GM18508 (cell line): ENCODE results near the gene SLC25A33.
A peak's percentile ranks its signal among the peaks of the same experiment; 100 is the strongest.
"Not testable (repeated sequence)": the region's sequence is repeated elsewhere in the genome, so short reads cannot be mapped to it uniquely, and the experiment has no call there.

Source experiments
- ATAC-seq: cut with Tn5 transposase; IDR thresholded peaks from one replicate; pipeline ENCODE4 v1.9.1; 2021; ENCODE audit warnings: moderate number of reproducible peaks; ENCODE audit not compliant: insufficient read depth, unreplicated experiment

The SLC25A33 gene, protein sequence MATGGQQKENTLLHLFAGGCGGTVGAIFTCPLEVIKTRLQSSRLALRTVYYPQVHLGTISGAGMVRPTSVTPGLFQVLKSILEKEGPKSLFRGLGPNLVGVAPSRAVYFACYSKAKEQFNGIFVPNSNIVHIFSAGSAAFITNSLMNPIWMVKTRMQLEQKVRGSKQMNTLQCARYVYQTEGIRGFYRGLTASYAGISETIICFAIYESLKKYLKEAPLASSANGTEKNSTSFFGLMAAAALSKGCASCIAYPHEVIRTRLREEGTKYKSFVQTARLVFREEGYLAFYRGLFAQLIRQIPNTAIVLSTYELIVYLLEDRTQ

DNA sequence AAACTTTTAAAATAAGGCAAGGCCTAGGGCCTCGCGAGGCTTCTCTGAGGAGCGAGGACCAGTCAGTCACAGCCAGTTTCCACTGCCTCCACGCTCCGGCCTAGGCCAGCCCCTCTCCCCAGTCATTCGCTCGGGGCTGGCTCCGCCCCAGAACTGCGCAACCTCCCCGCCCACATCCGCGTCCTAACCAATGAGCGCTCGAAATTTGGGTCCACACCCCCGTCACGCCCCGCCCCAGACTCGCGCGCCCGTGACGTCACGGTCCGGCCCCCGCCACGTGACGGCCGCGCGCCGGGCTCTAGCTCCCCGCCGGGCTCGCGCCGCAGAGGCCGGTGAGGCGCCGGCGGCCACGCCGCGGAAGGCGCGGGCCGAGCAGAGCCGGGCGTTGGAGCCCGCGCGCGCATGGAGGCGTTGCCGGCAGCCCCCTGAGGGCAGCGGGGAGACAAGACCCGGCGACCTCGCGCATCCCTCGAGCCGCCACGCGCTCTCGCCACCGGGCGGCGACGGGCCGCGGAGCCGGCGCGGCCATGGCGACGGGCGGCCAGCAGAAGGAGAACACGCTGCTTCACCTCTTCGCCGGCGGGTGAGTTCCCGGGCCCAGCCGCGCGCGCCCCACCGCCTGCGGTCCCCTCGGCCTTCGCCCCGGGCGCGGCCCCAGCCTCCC is at the start of gene SLC25A33:
SLC25A33 (plus strand) TSS at position 301 of the 664 bp plus-strand sequence; CDS start at position 528, 227 bp downstream.
- ATAC-seq, result peak; percentile 77

DNA sequence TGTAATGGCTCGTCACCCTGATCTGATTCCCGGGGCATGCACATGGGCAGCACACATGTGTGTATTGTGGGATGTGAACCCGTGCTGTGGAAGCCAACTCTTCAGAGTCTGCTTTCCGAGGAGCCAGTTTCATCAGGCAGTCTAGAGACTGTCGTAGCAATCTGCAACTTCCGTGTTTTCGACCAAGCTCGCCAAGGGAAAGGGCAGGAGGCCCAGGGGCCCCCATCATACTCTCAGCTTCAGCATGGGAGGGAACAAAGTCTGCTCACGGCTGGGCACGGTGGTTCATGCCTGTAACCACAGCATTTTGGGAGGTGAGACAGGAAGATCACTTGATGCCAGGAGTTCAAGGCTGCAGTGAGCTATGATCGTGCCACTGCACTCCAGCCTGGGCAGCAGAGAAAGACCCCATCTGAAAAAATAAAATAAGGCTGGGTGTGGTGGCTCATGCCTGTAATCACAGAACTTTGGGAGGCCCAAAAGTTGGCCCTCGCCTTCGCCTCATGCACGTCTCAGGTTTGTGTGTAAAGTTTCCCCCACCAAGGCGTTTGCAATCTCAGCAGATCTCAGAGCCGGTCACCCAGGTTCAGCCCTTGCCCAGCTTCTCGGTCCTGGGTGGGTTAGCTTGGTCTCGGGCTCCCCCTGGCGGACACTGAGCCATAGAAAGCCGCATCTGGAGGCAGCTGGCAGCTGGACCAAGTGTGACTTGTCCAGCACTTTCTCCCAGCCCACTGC is 48.5 kb upstream of the SLC25A33 start:
- ATAC-seq, result no peak

DNA sequence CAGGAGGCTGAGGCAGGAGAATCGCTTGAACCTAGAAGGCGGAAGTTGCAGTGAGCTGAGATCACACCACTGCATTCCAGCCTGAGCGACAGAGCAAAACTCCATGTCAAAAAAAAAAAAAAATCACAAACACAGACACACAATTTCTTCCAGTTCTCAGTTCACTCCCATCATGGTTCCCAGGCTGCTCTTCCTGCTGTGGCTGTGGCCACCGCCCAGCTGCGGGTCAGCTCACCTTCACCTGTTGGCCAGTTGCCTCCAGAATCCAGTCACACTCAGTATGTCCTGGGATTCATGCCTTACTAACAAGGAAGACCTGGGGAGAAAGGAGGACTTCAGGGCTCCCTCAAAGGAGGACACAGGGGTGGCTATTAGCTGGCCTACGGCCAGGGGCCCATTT is 45.9 kb upstream of the SLC25A33 start:
- no peak for ATAC-seq

DNA sequence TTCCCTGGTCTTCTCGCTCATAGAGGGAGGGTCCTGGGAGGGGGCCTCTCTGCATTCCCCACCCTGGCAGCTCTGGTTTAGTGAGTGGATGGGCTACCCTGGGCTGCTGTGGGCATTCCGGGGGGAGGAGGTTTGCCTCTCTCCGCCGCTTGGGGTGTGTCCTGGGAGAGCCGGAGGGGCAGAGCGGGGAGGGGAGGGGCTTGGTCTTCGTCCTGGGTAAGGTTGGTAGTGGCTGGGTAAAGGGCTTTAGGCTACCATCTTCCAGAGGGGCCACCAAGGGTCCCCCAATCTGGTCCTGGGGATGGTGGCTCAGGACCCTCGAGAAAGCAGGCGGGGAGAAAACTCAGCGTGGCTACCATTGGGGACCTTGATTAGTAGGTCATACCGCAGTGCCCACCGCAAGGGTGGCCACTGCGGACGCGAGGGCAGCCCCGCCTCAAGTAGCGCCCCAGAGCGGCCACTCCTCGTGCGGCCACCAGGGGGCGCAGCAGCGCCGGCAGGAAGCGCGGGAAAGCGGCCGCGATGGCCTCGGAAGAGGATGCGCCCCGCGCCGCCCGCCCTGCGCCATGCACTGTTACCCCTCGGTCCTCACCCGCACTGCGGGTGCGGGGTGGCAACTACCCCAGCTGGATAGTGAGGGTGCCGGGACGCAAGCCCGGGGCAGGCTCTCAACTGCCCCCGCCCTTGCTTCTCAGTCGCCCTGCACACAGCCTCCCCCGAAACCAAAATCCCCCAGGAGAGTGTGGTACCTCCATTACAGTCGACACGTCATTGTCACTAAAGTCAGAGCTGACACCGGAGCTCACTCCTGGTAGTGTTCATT is 44.1 kb upstream of the SLC25A33 start:
- no peak for ATAC-seq

DNA sequence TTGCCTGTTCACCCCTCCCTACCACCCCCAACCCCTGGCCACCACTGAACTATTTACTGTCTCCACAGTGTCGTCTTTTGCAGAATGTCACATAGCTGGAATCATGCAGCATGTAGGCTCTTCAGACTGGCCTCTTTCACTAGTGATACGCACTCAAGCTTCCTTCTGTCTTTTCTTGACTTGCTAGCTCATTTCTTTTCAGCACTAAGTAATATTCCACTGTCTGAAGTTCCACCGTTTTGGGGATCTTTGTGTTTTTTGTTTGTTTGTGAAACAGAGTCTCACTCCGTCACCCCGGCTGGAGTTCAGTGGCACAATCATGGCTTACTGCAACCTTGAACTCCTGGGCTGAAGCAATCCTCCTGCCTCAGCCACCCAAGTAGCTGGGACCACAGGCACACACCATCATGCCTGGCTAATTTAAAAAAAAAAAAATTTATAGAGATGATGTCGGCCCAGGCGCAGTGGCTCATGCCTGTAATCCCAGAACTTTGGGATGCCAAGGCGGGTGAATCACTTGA is 43.4 kb upstream of the SLC25A33 start:
- ATAC-seq, result no peak

DNA sequence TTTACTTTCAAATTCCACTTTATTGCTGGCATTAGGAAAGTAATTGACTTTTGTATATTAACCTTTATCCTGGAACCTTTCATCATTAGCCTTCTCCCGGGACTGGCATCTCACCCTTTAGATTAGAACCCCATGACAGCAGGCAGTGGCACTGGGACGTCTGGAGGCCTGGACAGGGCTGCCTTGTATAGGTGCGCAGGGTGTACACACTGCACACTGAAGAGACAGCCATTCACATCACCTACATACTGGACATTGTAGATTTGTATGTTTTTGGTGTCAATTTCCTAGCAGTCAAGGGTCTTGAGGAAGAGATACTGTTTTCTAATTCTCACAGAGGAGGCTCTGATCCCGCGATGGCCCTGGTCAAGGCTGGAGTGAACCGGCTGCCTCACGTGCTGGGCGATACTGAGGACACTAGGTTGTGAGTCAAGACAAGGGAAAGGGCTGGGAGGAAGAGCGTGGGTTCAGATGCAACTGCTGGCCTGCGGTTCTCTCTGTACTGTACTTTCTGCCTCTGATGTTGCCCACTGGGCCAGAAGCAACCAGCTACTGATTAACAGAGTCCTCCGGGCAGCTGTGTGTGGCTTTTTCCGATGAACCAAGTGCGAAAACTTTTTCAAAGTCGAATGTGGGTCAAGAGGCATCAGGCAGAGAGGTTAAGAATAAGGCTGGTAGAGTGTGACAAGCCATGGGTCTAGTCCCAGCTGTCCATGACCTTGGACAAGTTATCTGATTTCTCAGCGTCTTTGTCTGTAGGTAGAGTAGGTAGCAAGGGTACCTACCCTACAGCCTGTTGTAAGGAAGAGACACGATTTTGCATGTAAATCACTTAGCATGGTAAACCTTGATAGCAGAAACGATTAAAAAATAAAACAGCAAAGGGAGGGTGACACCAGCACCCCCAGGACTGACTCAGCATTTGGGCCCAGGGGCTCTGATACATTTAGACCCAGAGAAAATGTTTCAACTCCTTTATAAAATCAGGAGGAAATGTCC is 38.2 kb upstream of the SLC25A33 start:
- no peak for ATAC-seq

DNA sequence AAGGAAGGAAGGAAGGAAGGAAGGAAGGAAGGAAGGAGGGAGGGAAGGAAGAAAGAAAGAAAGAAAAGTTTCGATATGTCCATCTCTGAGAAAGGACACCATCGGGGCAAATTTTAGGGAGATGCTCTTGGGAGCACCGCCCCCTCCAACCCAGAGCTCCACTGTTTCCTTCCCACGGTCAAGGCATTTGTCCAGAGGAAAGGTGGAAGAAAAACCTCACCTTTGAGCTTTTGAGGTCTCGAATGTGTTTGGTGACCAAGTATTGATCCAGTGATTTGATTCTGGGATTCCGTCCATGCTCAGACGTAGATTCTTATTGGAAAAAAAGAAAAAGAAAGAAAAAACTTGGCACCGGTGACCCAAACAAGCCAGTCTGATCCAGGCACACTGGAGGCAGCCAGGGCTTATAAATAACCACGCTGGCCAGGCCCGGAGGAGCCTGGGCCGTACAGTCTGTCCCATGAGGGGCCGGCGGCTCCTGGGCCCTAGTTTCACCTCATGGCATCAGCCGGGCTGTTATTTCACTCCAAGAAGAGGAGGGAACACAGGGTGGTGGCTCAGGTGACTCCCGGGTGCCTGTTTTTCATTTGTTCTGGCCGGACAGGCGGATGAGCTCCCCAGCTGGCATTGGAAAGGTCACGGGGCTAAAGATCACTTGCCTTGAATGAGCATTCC is 36.1 kb upstream of the SLC25A33 start:
- no peak for ATAC-seq

DNA sequence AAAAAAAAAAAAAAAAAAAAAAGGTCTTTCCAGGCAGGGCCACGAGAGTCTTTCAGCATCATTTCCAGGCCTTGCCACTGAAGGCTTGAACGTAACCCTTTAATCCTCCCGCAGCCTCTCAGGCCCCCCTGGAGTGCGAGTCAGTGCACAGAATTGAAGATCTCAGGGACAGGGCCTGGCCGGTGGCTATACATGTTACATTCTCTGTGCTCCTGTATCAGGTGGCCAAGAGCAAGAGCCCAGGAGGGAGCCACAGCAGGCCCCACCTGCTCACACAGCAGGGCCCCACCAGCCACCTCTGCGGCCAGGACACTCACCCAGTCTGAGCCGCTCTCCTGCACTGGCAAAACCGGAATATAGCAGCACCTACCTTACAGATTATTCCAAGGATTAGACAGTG is 34.1 kb upstream of the SLC25A33 start:
- ATAC-seq, result no peak

DNA sequence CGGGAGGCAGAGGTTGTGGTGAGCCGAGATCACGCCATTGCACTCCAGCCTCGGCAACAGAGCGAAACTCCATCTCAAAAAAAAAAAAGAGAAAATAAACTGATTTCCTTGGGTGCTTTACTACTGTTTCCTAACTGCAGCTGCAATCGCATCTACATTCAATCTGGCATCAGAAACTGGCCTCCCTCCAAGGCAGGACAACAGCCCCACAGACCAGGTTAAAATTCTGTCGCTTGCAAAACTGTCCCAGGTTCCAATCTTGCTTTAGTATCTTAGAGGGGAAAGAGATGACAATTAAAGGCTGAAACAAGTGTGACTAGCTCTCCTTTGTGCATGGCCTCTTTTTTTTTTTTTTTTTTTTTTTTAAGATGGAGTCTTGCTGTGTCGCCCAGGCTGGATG is 32.4 kb upstream of the SLC25A33 start:
- no peak for ATAC-seq

DNA sequence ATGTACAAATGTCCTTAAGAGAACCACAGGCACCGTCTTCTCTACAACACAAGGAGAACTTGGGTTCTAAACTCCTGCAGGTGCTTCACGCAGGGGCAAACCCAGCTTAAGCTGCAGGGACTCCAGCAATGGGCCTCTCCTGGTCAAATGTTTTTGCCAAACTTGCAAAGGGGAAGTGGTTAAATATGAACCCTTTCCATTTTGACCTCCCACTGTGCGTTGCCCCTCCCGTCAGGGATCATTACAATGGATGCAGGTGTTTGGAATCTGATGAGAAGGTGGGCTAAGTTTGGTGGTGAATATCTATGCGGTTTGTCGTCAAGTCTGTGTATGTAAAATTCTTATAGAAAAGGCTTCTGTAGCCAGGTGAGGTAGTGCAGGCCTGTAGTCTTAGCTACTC is 29.1 kb upstream of the SLC25A33 start:
- no peak for ATAC-seq

DNA sequence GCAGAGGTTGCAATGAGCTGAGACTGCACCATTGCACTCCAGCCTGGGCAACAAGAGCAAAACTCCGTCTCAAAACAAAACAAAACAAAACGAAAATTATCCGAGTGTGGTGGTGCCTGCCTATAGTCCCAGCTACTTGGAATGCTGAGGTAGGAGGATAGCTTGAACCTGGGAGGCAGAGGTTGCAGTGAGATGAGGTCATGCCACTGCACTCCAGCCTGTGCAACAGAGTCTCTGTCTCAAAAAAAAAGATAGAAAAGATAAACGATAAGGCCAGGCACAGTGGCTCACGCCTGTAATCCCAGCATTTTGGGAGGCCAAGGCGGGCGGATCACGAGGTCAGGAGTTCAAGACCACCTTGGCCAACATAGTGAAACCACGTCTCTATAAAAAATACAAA is 23.7 kb upstream of the SLC25A33 start:
- not testable (repeated sequence) for ATAC-seq

DNA sequence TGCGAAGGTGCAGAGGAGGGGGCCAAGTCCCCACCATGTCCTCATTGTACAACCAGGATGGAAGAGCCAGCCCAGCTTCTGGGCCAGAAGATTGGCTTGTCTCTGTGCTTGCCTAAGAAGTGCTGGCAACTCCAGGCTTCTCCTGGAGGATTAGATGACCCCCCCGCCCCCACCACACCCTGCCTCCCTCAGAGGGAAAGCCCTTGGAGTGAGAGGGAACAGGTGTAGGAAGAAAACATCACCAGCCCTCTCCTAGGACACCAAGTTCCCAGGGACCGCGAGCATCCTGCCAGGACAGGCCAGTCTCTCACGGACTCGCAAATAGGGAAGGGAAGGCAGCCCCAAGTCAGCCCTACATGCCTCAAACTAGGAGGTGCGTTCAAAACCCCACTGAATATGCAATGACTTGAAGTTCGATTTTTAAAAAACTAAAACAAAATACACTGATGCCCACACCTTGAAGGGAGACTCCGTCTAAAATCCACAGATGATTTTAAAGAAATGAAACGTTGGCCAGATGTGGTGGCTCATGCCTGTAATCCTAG is 20.7 kb upstream of the SLC25A33 start:
- ATAC-seq, result no peak

DNA sequence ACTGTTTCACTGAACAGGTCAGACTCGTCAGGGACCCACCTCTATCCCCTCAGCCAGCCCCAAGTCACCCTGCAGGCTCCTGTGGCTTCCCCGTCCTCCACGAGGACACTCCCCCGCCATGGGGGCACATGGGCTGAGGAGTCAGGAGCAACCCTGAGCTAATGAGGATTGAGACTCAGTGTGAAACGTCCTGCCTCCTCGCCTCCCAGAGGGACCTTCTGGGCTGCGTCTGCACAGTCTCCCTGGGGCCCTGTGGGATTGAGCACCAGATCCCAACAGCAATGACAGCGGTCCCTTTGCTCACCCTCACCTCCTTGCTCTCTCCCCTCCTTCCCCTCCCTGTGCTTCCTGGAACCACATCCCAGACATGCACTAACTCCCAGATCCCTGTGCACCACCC is 18.9 kb upstream of the SLC25A33 start:
- ATAC-seq, result no peak

DNA sequence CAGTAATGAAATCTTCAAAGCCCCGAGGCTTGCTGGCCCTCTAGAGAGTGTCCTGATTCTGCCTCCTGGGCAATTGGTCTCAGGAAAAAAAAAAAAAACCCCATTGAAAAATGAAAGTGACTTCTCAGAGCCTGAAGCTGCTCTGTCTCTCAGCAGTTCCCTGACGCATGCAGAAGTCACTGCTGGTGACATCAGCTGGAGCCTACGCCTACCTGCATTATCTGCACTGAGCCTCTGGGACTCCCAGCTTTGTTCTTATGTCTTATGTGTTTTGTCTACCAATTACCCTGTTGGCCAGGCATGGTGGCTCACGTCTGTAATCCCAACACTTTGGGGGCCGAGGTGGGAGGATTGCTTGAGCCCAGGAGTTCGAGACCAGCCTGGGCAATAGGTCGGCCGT is 10.1 kb upstream of the SLC25A33 start:
- no peak for ATAC-seq

DNA sequence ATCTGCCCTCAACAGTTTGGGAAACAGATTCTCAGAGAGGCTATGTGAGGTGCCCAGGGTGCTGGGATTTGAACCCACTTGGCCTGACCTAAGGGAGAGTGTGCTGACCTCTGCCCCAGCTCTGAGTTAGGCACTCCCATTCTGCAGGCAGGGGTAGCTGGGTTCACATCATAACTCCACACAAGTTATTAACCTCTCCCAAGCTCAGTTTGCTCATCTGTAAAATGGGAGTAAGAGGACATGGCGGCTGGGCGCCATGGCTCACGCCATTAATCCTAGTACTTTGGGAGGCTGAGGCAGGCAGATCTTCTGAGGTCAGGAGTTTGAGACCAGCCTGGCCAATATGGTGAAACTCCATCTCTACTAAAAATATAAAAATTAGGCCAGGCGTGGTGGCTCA is 8.9 kb upstream of the SLC25A33 start:
- ATAC-seq, result no peak

DNA sequence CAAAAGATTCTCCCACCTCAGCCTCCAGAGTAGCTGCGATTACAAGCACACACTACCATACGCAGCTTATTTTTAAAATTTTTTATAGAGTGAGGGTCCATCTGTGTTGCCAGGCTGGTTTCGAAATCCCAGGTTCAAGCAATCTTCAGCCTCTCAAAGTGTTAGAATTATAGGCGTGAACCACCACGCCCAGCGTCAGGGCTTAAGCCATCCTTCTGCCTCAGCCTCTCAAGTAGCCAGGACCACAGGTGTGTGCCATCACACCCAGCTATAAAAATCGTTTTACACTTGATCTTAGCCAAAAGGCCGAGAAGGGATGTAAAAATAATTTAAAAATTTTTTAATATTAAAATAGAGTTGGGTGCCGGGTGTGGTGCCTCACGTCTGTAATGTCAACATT is 4.3 kb upstream of the SLC25A33 start:
- no peak for ATAC-seq

DNA sequence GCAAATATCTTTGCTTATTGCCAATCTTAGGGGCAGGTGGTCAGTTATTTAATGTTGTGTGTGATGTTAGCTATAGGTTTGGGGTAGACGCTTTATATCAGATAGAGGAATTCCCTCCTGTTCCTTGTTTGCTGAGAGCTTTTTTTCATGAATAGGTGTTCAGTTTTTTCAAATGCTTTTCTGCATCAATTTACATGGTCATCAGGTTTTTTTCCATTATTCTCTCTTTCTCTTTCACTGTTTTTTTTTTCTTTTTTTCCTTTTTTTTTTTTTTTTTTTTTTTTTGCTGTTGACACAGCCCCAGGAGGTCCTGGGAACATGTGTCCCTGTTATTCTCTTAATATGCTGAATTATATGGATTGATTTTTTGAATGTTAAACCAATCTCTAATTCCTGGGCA is 3.0 kb upstream of the SLC25A33 start:
- ATAC-seq, result no peak
